Muscle of arm (tissue), 12 donors: ENCODE measurements around the gene LAGE3. TPM values are rescaled to one million over a fixed set of nuclear protein-coding genes. Genes with fewer than 3 reads are reported as not detected.

ENCODE experiments used
- DNase-seq: peaks from one replicate; pipeline ENCODE4 v3.0.0-alpha.2; 2013
- polyA plus RNA-seq, 12 donors: library from polyadenylated mRNA; unstranded; fragments of 120-200 nt; gene quantifications; one replicate each; pipeline ENCODE4 v1.2.1, GENCODE V29; 2013; ENCODE audit not compliant: insufficient read length in 12 of 12

The LAGE3 gene
- polyA plus RNA-seq, 12 donors, result 6.6 to 21.3 (median 10.2) TPM; not detected in 1

GRCh38 chrX:154482786-154483185, 3.7 kb upstream of the LAGE3 start:
- no peak for DNase-seq

GRCh38 chrX:154481911-154482601, 3.0 kb upstream of the LAGE3 start:
- DNase-seq, result no peak

- DNase-seq, result no peak
Observed at GRCh38 chrX:154481195-154481594, 2.1 kb upstream of the LAGE3 start.

GRCh38 chrX:154477891-154478477, 1.1 kb downstream of the LAGE3 start:
- DNase-seq, result no peak

- DNase-seq, result no peak
Observed at GRCh38 chrX:154476821-154477220, 2.3 kb downstream of the LAGE3 start.

DNA sequence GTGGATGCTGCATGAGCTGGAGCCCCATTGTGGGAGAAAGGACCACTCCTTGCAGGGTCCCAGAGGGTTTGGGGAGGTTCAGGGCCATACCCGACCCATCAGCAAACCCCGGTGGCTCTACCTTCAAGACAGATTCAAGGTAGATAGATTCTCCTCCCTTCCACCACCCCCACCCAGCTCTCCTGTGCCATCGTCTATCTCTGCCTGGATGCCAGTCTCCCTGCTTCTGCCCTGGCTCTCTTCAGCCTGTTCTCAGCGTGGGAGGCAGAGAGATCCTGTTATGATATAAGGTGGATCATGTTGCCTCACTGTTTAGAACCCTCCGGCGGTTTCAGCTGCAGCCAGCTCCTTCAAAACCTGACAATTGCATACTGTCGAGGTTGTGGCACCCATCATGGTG, 5.4 kb downstream of the LAGE3 start:
- DNase-seq, result no peak

DNA sequence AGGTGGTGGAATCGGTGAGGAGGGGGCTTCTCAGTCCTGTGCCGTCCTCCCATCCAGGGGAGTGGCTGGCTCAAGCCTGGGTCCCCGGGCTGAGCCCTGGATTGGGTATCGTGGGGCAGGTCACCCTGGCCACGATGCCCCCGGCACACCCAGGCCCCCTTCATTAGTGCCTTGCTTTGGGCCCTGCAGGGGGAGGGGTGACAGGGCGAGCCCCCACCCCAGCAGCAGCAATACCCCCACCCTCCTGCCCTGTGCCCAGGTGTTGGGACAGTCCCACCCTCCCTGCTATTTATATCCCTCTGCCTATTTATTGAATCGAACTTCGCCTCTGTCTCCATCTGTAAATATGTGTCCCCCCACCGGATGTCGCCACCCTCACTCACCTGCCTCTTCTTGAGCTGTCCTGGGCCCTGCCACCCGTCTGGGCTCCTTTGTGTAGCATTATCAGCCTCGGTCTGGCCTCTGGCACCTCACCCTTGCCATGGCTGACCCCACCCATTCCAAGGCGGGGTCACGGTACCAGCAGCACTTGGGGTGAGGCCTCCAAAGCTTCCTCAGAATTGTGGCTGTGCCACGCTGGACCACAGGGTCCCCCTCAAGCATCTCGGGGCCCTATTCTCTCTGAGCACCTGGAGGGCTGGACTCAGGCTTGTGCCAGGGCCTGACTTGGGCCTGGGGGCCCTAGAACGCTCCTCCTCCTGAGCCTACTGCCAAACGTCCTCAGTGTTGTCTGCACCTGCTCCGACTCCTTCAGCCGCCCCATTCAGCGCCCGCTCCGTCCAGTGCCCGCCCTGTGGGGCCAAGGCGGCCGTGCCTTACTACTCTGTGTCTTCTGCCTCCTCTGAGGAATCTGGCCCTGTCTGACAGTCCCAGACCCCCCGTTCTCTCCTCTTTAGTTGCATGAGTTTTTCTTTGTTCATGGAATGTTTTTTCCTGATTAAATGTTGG, 6.1 kb downstream of the LAGE3 start:
- DNase-seq, result no peak

DNA sequence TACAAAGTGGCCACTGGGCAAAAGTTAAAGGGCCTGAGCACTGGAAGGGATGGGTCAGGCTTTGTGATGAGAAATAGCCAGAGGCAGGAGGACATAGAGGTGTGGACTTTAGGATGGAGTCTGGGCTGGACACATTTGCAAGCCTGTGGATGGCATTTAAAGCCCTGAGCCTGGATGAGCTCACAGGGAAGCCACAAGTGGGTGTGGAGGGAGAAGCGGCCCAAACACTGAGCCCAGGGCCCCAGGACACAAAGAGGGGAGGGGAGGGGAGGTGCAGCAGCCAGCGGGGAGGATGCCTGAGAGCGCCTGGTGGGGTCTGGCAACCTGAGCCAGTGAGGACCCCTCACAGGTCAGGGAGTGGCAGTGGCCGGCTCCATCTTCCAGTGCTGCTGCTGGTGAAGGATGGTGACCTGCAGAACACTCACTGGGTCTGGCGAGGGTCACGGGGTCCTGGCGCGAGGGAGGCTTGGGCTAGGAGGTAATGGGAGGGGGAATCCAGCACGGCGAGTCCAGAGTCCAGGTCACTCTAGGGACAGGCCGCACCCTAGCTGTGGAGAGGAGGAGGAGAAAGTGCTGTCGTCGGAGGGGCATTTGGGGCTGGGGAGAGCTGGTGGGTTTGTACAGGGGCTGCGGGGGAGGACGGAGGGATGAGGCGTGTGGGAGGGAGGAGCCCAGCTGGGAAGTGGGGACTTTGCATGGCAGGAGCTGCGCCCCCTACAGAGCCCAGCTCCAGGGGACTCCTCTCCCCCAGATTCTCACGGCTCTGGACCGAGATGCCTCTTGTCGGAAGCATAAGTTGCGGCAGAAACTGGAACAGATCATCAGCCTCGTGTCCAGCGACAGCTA, 7.0 kb downstream of the LAGE3 start:
- DNase-seq, result no peak

DNA sequence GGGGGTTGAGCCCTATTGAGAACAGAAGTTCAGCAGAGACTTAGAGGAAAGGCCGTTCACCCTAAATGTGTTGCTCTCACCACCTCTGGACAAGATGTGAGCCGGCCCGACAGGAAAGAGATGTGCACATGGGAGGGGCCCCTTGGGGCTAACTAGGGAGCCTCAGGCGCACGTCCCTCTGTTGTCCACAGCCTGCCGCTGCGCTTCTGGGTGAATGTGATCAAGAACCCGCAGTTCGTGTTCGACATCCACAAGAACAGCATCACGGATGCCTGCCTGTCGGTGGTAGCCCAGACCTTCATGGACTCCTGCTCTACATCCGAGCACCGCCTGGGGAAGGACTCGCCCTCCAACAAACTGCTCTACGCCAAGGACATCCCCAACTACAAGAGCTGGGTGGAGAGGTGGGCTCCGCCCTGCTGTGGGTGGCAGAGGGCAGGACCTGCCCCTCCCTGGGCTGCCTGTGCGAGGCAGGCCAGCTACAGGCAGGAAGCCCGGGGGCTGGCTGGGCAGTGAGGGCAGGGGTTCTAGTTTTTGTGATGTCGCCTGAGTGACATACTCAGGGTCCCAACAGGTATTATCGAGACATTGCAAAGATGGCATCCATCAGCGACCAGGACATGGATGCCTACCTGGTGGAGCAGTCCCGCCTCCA, 8.0 kb downstream of the LAGE3 start:
- no peak for DNase-seq

- no peak for DNase-seq
Observed at GRCh38 chrX:154470434-154470833, 8.6 kb downstream of the LAGE3 start.

DNA sequence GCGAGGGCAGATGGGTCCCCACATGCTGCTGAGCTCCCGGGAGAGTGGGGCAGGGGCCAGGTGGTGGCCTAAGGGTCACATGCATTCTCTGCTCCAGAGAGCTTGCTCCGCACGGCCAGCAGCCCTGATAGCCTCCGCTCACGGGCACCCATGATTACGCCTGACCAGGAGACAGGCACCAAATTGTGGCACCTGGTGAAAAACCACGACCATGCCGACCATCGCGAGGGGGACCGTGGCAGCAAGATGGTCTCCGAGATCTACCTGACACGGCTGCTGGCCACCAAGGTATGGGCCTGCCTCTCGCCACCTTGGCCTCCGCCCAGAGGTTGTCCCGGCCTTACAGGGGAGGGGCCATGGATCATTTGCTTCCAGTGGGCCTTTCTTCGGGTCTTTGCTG, 9.2 kb downstream of the LAGE3 start:
- no peak for DNase-seq

- DNase-seq, result no peak
Observed at GRCh38 chrX:154469114-154469513, 10.0 kb downstream of the LAGE3 start.

GRCh38 chrX:154468217-154468616, 10.9 kb downstream of the LAGE3 start:
- DNase-seq, result no peak

GRCh38 chrX:154467556-154467955, 11.5 kb downstream of the LAGE3 start:
- DNase-seq, result no peak

- DNase-seq, result no peak
Observed at GRCh38 chrX:154466907-154467306, 12.2 kb downstream of the LAGE3 start.

DNA sequence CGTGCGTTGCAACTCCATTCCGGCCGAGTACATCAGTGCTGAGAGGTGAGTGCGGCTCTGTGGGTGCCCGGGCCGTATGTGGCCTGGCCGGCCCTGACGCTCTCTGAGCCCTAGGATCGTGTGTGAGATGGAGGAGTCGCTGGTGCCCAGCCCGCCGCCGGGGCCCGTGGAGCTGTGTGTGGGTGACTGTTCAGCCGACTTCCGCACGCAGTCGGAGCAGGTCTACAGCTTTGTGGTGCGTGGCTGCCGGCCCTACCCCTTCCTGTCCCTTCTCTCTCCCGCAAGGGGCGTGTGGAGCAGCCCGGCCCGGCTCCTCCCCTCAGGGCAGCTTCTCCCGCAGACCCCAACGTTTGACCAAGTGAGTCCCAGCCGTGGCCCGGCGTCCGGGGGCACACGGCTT, 13.0 kb downstream of the LAGE3 start:
- DNase-seq, result no peak

- DNase-seq, result no peak
Observed at GRCh38 chrX:154465601-154466000, 13.5 kb downstream of the LAGE3 start.

GRCh38 chrX:154464806-154465365, 14.2 kb downstream of the LAGE3 start:
- DNase-seq, result no peak

DNA sequence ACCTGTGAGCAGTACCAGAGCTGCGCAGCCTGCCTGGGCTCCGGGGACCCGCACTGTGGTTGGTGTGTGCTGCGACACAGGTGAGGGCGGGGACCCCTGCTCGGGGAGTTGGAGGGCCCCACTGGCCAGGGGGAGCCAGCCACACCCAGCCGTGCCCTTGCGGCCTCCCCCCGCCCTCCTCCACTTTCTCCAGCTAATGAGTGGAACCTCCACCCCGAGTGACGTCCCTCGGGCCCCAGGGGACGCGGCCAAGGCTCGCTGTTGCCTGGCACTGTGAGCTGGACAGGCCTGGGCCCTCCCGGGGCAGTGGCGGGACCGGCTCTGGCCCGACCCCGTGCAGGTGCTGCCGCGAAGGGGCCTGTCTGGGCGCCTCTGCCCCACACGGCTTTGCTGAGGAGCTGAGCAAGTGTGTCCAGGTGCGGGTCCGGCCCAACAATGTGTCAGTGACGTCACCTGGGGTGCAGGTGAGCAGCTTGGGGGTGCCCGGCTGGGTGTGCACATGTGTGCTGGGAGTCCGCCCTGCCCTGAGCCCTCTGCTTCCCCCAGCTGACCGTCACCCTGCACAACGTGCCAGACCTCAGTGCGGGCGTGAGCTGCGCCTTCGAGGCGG, 15.4 kb downstream of the LAGE3 start:
- no peak for DNase-seq

- no peak for DNase-seq
Observed at GRCh38 chrX:154462396-154462795, 16.7 kb downstream of the LAGE3 start.
